Measurements from ENCODE around the gene MYO1D.

DNA sequence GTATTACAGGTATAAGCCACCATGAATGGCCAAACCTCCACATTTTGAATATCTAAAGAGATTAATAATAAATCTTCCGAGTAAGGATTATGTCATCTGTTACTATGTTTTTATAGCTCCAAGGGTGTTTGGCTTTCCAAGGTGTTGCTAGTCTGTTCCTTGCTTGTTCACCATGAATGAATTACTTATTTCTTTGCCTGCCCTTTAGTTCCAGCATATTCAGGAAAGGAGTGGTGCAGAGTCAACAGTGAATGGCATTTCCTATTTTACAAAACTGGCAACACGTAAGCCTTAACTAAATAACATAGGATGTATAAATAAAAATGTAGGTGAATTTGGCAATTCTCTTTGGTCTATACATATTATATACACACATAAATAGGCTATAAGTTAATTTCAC lies 70.3 kb downstream of the MYO1D start:
- no peak for TF ChIP-seq CTCF (IDR thresholded peaks at IDR 0.05; ENCODE audit: low read depth, low read length)
- no peak for TF ChIP-seq EZH2phosphoT487 (IDR thresholded peaks at IDR 0.05; ENCODE audit: low read depth)

Measured in OCI-LY3 (cell line).